ENCODE data around the gene GIMAP7. TPM values are rescaled to one million over a fixed set of nuclear protein-coding genes. Genes with fewer than 3 reads are reported as not detected.

The GIMAP7 gene
- total RNA-seq, 2 donors from 2014 or later, result 3.6 to 5.7 TPM

DNA sequence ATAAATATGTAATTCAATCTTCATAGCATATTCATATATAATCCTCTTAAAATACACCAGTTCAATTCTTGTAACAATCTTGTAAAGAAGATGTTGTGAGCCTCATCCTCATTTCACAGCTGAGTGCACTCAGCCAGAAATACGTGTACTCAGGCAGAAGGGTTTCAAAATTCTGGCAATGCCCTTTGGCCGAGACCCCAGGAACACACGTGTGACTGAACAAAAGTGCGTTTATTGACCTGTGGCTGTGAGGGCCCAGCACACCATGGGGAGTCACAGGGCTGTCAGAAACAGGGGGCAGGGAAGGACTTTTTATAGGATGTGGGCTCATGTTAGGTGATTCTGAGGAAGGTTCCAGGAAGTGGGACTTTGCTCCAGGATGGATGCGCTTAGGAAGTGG is 42.8 kb upstream of the GIMAP7 start:
- Histone ChIP-seq H3K27ac (no peak overlapping the region), H3K9me3 (no peaks in the 10 kb centered on the region), H3K36me3 (replicated peaks in 1 of 2; ENCODE audit: insufficient read depth in 1 of 2, low read depth in 2 of 2) (no peaks in the 10 kb centered on the region), H3K4me3 (no peak overlapping the region), H3K27me3 (no peaks in the 10 kb centered on the region), H3K4me1 (no peaks in the 10 kb centered on the region)
- ATAC-seq, result no peak
- no peak for DNase-seq
- 59 to 69% methylated on average over 5 of the region's 5 CpGs for WGBS, 2 donors
- TF ChIP-seq POLR2A (IDR thresholded peaks at IDR 0.05), result no peak
- TF ChIP-seq CTCF (IDR thresholded peaks at IDR 0.05), result no peak
- intact Hi-C loops (cut with DNase I), result no loop called here

DNA sequence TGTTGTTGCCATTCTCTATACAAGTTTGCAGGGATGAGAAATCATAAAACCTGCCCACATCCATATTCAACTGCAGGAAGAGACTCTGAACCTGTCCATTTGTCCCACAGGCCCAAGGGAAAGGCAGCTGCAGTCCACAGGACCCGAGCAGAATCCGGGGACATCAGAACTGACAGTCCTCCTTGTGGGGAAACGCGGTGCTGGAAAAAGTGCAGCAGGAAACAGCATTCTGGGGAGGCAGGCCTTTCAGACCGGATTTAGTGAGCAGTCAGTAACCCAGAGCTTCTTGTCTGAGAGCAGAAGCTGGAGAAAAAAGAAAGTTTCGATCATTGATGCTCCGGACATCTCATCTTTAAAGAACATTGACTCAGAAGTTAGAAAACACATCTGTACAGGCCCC is 40.8 kb upstream of the GIMAP7 start:
- Histone ChIP-seq H3K9me3 (no peaks in the 10 kb centered on the region), H3K4me1 (no peaks in the 10 kb centered on the region), H3K27me3 (no peaks in the 10 kb centered on the region), H3K36me3 (replicated peaks in 1 of 2; ENCODE audit: insufficient read depth in 1 of 2, low read depth in 2 of 2) (no peaks in the 10 kb centered on the region), H3K4me3 (no peak overlapping the region), H3K27ac (no peak overlapping the region)
- DNase-seq, result no peak
- no peak for TF ChIP-seq POLR2A (IDR thresholded peaks at IDR 0.05)
- TF ChIP-seq CTCF (IDR thresholded peaks at IDR 0.05), result no peak
- WGBS, 2 donors, result 64 to 79% methylated on average over 7 of the region's 7 CpGs
- intact Hi-C loops (cut with DNase I), result no loop called here
- ATAC-seq, result no peak

DNA sequence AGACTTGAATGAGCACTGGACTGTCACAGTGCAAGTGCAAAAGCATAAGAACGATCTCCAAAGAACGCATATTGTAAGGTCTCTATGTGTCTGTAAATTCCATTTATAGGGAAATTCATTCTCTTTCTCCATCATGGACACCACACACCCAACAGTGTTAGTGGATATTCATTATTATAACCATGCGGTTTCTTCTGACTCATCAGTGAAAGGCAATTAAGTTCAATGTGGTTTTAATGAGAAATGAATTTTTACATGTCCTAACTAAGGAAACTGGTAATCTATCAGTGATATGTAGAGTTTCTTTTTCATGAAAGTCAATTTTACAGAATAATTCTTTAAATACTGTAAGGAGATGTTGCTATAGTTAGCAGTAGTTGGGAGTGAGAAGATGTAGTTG is 38.4 kb upstream of the GIMAP7 start:
- H3K4me1 ChIP-seq, result no peaks in the 10 kb centered on the region
- H3K27me3 ChIP-seq, result no peaks in the 10 kb centered on the region
- no peak for TF ChIP-seq CTCF (IDR thresholded peaks at IDR 0.05)
- no peak for TF ChIP-seq POLR2A (IDR thresholded peaks at IDR 0.05)
- H3K4me3 ChIP-seq, result no peak overlapping the region
- H3K9me3 ChIP-seq, result no peaks in the 10 kb centered on the region
- DNase-seq (no peak), ATAC-seq (no peak)
- intact Hi-C loops (cut with DNase I), result no loop called here
- H3K27ac ChIP-seq, result no peak overlapping the region
- no peaks in the 10 kb centered on the region for H3K36me3 ChIP-seq (replicated peaks in 1 of 2; ENCODE audit: insufficient read depth in 1 of 2, low read depth in 2 of 2)
- 69 to 82% methylated on average over 3 of the region's 3 CpGs for WGBS, 2 donors

DNA sequence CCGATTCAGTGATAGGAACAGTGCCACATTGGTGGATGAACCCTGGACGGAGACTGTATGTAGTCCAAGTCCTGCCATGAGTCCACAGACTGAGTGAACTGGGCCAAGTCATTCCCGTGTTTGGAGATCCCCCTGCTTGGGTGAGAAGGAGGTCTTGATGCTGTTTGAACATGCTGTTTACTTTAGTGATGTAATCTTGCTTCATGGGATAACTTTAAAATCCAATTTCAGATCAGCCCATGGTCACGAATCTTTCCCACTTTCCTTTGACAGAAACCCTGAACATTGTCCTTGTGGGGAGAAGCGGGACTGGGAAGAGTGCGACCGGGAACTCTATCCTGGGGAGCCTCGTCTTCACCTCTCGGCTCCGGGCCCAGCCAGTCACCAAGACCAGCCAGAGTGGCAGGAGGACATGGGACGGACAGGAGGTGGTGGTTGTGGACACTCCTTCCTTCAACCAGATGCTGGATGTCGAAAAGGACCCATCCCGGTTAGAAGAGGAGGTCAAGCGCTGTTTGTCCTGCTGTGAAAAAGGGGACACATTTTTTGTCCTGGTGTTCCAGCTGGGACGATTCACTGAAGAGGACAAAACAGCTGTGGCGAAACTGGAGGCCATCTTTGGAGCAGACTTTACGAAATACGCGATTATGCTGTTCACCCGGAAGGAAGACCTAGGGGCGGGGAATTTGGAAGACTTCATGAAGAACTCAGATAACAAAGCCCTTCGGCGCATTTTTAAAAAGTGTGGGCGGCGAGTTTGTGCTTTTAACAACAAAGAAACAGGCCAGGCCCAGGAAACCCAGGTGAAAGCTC is 37.6 kb upstream of the GIMAP7 start:
- ATAC-seq (no peak), DNase-seq (no peak)
- H3K27me3 ChIP-seq, result no peaks in the 10 kb centered on the region
- intact Hi-C loops (cut with DNase I), result no loop called here
- no peaks in the 10 kb centered on the region for H3K4me1 ChIP-seq
- H3K4me3 ChIP-seq, result no peak overlapping the region
- WGBS, 2 donors, result 80 to 83% methylated on average over 24 to 25 of the region's 25 CpGs
- TF ChIP-seq POLR2A (IDR thresholded peaks at IDR 0.05) (no peak), CTCF (IDR thresholded peaks at IDR 0.05) (no peak)
- no peak overlapping the region for H3K27ac ChIP-seq
- H3K36me3 ChIP-seq (replicated peaks in 1 of 2; ENCODE audit: insufficient read depth in 1 of 2, low read depth in 2 of 2), result no peaks in the 10 kb centered on the region
- H3K9me3 ChIP-seq, result no peaks in the 10 kb centered on the region

All from body of pancreas (tissue), 4 donors.